Panc1 (cell line): ENCODE results near the gene EEIG1. TPM values are rescaled to one million over a fixed set of nuclear protein-coding genes. Genes with fewer than 3 reads are reported as not detected.

ENCODE experiments used
- ATAC-seq: fragments of 200-7000 bp; cut with Tn5 transposase; 2 replicates; pipeline ENCODE4 v1.9.1; 2020; ENCODE audit warnings: mild to moderate bottlenecking, moderate library complexity
- BruUV-seq: library from RNA; stranded (reverse); fragments of 400-500 nt; replicated peaks from 2 replicates; lab custom pipeline; 2021; lab: Mats Ljungman, UMichigan
- CTCF ChIA-PET: fragments of 300-600 bp; sonication (Branson Sonifier 250); formaldehyde crosslinking; loops from one replicate; lab custom pipeline; 2022; ENCODE audit warnings: antibody characterized with exemption; lab: Charles Lee
- POLR2A ChIA-PET: fragments of 300-600 bp; sonication (Branson Sonifier 250); formaldehyde crosslinking; loops from one replicate; lab custom pipeline; 2022; ENCODE audit warnings: antibody characterized with exemption; lab: Charles Lee
- DNase-seq: peaks from one replicate; pipeline ENCODE4 v3.0.0-alpha.2; 2010; ENCODE audit warnings: low read depth, low spot score
- H3K27ac ChIP-seq: 2 replicates; pipeline ENCODE4 v1.5.1; 2011; ENCODE audit warnings: mild to moderate bottlenecking, low read length, inconsistent platforms
- H3K27me3 ChIP-seq: fragments of 200-500 bp; sonication (Bioruptor generic); 2 replicates; pipeline ENCODE4 v1.6.0; 2014; ENCODE audit warnings: low read length, inconsistent platforms; ENCODE audit not compliant: control insufficient read depth, insufficient read depth
- H3K36me3 ChIP-seq: fragments of 200-500 bp; sonication (Bioruptor generic); 2 replicates; pipeline ENCODE4 v1.5.1; 2014; ENCODE audit warnings: inconsistent platforms, mild to moderate bottlenecking, low read length, moderate library complexity; ENCODE audit not compliant: control insufficient read depth, insufficient read depth
- H3K4me1 ChIP-seq: 2 replicates; pipeline ENCODE4 v1.5.1; 2011; ENCODE audit warnings: inconsistent platforms, mild to moderate bottlenecking, low read length, moderate library complexity; ENCODE audit not compliant: control insufficient read depth, insufficient read depth
- H3K4me3 ChIP-seq, 2 experiments: 2 replicates each; pipeline ENCODE4 v1.5.1; 2011 to 2012; ENCODE audit warnings: low read depth in 2 of 2, low read length in 2 of 2, mild to moderate bottlenecking in 2 of 2, inconsistent platforms in 1 of 2, moderate library complexity in 1 of 2
- H3K9me3 ChIP-seq: fragments of 200-500 bp; sonication (Bioruptor generic); 2 replicates; pipeline ENCODE4 v1.5.1; 2014; ENCODE audit warnings: low read depth, mild to moderate bottlenecking, inconsistent platforms, low read length, moderate library complexity; ENCODE audit not compliant: control insufficient read depth, insufficient read depth
- CTCF ChIP-seq: fragments of 450-650 bp; IDR thresholded peaks from 2 replicates; pipeline ENCODE4 v1.5.1; 2017; ENCODE audit warnings: mild to moderate bottlenecking
- POLR2AphosphoS5 ChIP-seq: IDR thresholded peaks from 2 replicates; pipeline ENCODE4 v1.6.1; 2012; ENCODE audit warnings: mild to moderate bottlenecking, low read depth, low read length, moderate library complexity
- REST ChIP-seq, 2 experiments: IDR thresholded peaks; 2 replicates each; pipeline ENCODE4 v1.6.1; 2011 to 2012; ENCODE audit warnings: low read depth in 2 of 2, control low read depth in 1 of 2, low read length in 1 of 2, mild to moderate bottlenecking in 1 of 2, moderate library complexity in 1 of 2; ENCODE audit not compliant: insufficient read depth in 1 of 2
- SIN3A ChIP-seq: IDR thresholded peaks from 2 replicates; pipeline ENCODE4 v1.6.1; 2012; ENCODE audit warnings: low read depth, mild to moderate bottlenecking, low read length, moderate library complexity, borderline replicate concordance; ENCODE audit not compliant: insufficient read depth
- TCF7L2 ChIP-seq: IDR thresholded peaks from 2 replicates; pipeline ENCODE4 v1.6.1; 2011; ENCODE audit warnings: mild to moderate bottlenecking, low read depth, low read length, inconsistent platforms
- in situ Hi-C: cut with HindIII; loops from 2 replicates; pipeline ENCODE4 v1.10.0; 2016; ENCODE audit warnings: low sequenced_read_pairs, low pct_unique_long_range_greater_than_20kb
- intact Hi-C: fragments of 100-400 bp; cut with micrococcal nuclease; formaldehyde crosslinking; loops from one replicate; pipeline ENCODE4 v1.10.0; 2022; ENCODE audit not compliant: unreplicated experiment
- total RNA-seq: library from RNA; stranded (reverse); gene quantifications from one replicate; pipeline ENCODE4 v1.2.1, GENCODE V29; 2021; ENCODE audit not compliant: unreplicated experiment

Gene EEIG1
- total RNA-seq, 1 experiment from 2014 or later, result 361 TPM

DNA sequence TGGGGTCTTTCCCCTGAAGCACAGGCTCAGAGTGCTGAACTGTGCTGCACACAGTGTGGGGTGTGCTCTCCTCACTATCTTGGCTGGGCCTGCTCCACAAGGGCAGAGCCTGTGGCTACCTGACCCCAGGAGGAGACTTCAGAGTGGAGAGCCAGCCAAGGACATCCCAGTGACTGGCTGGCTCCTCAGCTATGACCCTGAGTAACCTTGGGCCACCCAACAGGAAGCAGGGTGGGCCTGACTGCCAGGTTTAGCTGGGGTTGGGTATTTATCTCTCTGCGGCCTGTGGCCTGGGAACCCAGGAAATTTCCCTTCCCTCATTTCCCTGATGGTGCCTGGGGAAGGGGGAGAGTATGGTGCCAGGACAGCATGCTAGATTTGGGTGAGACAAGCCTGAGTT, 2.1 kb upstream of the EEIG1 start:
- TF ChIP-seq CTCF (no peak), SIN3A (no peak), POLR2AphosphoS5 (no peak), REST (IDR thresholded peaks at IDR 0.05; ENCODE audit: insufficient read depth in 1 of 2, low read depth in 2 of 2, low read length in 1 of 2) (no peak)
- Histone ChIP-seq H3K4me3 (no peak overlapping the region), H3K27me3 (no peaks in the 10 kb centered on the region), H3K4me1 (peaks cover 37% of the 10 kb centered on the region), H3K27ac (peak overlapping the region; percentile 97), H3K36me3 (no peaks in the 10 kb centered on the region; the same call in none of the 2 replicates), H3K9me3 (no peaks in the 10 kb centered on the region)
- ChIA-PET CTCF (no interaction called here), POLR2A (no interaction called here)
- in situ Hi-C loops (no loop called here), intact Hi-C loops (no loop called here)
- DNase-seq, result no peak
- no peak for ATAC-seq
- BruUV-seq, result no TSS peak

DNA sequence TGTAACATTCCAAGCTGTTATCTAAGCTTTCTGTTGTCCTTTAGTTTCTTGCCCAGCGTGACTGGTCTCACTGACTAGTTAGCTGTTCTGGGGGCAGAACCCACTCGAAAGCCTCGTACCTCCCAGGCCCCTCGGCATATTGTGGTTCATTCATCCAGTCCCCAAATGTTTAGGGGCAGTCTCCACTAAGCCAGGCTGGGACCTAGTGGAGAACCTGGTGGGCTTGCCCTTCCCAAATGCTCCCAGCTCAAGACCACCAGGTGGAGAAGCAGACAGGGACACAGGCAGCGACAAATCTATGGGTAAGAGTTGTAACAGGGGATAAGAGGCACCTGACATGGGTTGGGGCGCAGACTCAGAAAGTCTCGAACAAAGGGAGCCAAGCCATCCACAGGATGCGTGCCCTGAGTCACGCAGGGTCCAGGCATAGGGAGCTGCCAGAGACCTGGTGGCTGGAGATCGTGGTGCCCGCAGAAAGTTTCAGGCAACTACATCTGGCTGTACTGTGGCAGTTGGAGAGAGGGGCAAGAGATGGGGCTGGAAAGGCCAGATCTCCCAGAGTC, 851 bp upstream of the EEIG1 start:
- peaks cover 36% of the 10 kb centered on the region for H3K4me1 ChIP-seq
- intact Hi-C loops, result no loop called here
- BruUV-seq, result TSS peak; percentile 99
- no peak for ATAC-seq
- DNase-seq, result no peak
- POLR2A ChIA-PET, result interaction anchor here (0.6 kb wide), 1 partner anchor 64 kb away, joined by 6 read pairs; no protein-coding TSS in a partner anchor
- CTCF ChIA-PET, result no interaction called here
- H3K9me3 ChIP-seq, result no peaks in the 10 kb centered on the region
- peak overlapping the region; percentile 65 to 94 for H3K4me3 ChIP-seq
- in situ Hi-C loops, result no loop called here
- no peaks in the 10 kb centered on the region; the same call in none of the 2 replicates for H3K36me3 ChIP-seq
- H3K27ac ChIP-seq, result peak overlapping the region; percentile 97
- TF ChIP-seq REST (IDR thresholded peaks at IDR 0.05; ENCODE audit: insufficient read depth in 1 of 2, low read depth in 2 of 2, low read length in 1 of 2) (no peak), TCF7L2 (no peak), POLR2AphosphoS5 (no peak), SIN3A (no peak), CTCF (no peak)
- H3K27me3 ChIP-seq, result no peaks in the 10 kb centered on the region
